ENCODE data around the gene OR51D1. TPM values are rescaled to one million over a fixed set of nuclear protein-coding genes. Genes with fewer than 3 reads are reported as not detected.

The OR51D1 gene
- total and polyA plus RNA-seq, 12 donors = not detected

GRCh38 chr11:4606231-4607015 lies 30.9 kb upstream of the OR51D1 start:
- no peak for ATAC-seq
- Histone ChIP-seq H3K9me3 (no peaks in the 10 kb centered on the region), H3K4me1 (peaks cover 0 to 32% (median 23%) of the 10 kb centered on the region in 9 donors), H3K27ac (peak overlapping the region in 4 of 10 donors; percentile 92 to 96 (median 94)), H3K4me3 (peak overlapping the region in 6 of 10 donors; percentile 62 to 86 (median 76)), H3K36me3 (peaks cover 0 to 42% (median 15%) of the 10 kb centered on the region in 9 donors), H3K27me3 (no peaks in the 10 kb centered on the region)
- no peak for DNase-seq
- WGBS, 2 donors = 55 to 84% methylated on average over 1 of the region's 1 CpG
- TF ChIP-seq CTCF (IDR thresholded peaks at IDR 0.05) = no peak
- intact Hi-C loops (cut with DNase I) = loop anchor here in 1 of 10 donors (10.0 kb wide), 1 partner anchor 422 kb away; no protein-coding TSS in a partner anchor

GRCh38 chr11:4607096-4607495 lies 30.2 kb upstream of the OR51D1 start:
- 29 to 33% methylated on average over 6 of the region's 6 CpGs for WGBS, 2 donors
- ATAC-seq (no peak), DNase-seq (no peak)
- H3K9me3 ChIP-seq = no peaks in the 10 kb centered on the region
- peak overlapping the region; percentile 53 to 86 (median 74) for H3K4me3 ChIP-seq
- TF ChIP-seq CTCF (IDR thresholded peaks at IDR 0.05) = no peak
- H3K36me3 ChIP-seq = peaks cover 0 to 35% (median 9%) of the 10 kb centered on the region in 9 donors
- H3K27me3 ChIP-seq = no peaks in the 10 kb centered on the region
- peak overlapping the region in 9 of 10 donors; percentile 89 to 96 (median 92) for H3K27ac ChIP-seq
- intact Hi-C loops (cut with DNase I) = loop anchor here in 1 of 10 donors (10.0 kb wide), 1 partner anchor 422 kb away; no protein-coding TSS in a partner anchor
- peaks cover 0 to 32% (median 23%) of the 10 kb centered on the region in 9 donors for H3K4me1 ChIP-seq

- ATAC-seq (peak; percentile 99 to 100 (median 100)), DNase-seq (peak; percentile 97 to 98)
- WGBS, 2 donors = 4% methylated on average over 43 of the region's 43 CpGs
- Histone ChIP-seq H3K4me3 (peak within 1 kb of the TSS; percentile 53 to 86 (median 74)), H3K27ac (peak within 1 kb of the TSS; percentile 51 to 96 (median 92)), H3K4me1 (peaks cover 0 to 32% (median 23%) of the 10 kb centered on the region in 9 donors), H3K36me3 (peaks cover 0 to 26% (median 4%) of the 10 kb centered on the region in 9 donors), H3K27me3 (no peaks in the 10 kb centered on the region), H3K9me3 (no peaks in the 10 kb centered on the region)
- intact Hi-C loops (cut with DNase I) = loop anchor here in 1 of 10 donors (10.0 kb wide), 1 partner anchor 423 kb away; no protein-coding TSS in a partner anchor
- peak in 1 of 9 donors; percentile 16 for TF ChIP-seq CTCF (IDR thresholded peaks at IDR 0.05)
These were observed 29.3 kb upstream of the OR51D1 start, which contains the start of gene TRIM68 for GRCh38 chr11:4607781-4608666. TSS of gene TRIM68 (minus strand) at chr11:4608231. CDS start at chr11:4605504, 2,727 bp downstream.

Measured in heart right ventricle (tissue), 16 donors.